Stomach smooth muscle (tissue), 2 donors: ENCODE measurements around the gene GGTLC2.
"Not testable (repeated sequence)": the region's sequence is repeated elsewhere in the genome, so short reads cannot be mapped to it uniquely, and the experiment has no call there.

ENCODE experiments used
- H3K27ac ChIP-seq: one replicate; pipeline ENCODE4 v1.7.0; 2013; ENCODE audit warnings: mild to moderate bottlenecking, low read length, inconsistent platforms
- H3K27me3 ChIP-seq, 2 donors: one replicate each; pipeline ENCODE4 v1.7.0; 2013; ENCODE audit warnings: low read length in 2 of 2; ENCODE audit not compliant: insufficient read depth in 2 of 2, control insufficient read depth in 1 of 2
- H3K36me3 ChIP-seq, 2 donors: one replicate each; pipeline ENCODE4 v1.7.0; 2013; ENCODE audit warnings: low read length in 2 of 2; ENCODE audit not compliant: control insufficient read depth in 2 of 2, insufficient read depth in 2 of 2
- H3K4me1 ChIP-seq: one replicate; pipeline ENCODE4 v1.7.0; 2013; ENCODE audit warnings: low read length; ENCODE audit not compliant: control insufficient read depth, insufficient read depth
- H3K4me3 ChIP-seq, 2 donors: one replicate each; pipeline ENCODE4 v1.7.0; 2013; ENCODE audit warnings: low read length in 2 of 2
- H3K9ac ChIP-seq, 2 donors: one replicate each; pipeline ENCODE4 v1.7.0; 2013; ENCODE audit warnings: low read length in 2 of 2, mild to moderate bottlenecking in 1 of 2
- H3K9me3 ChIP-seq, 2 donors: one replicate each; pipeline ENCODE4 v1.7.0; 2013; ENCODE audit warnings: low read length in 2 of 2; ENCODE audit not compliant: control insufficient read depth in 2 of 2
- donor health status: healthy.
- donor health status: Pancreatic carcinoma.

The GGTLC2 gene

GRCh38 chr22:22638313-22638712 lies 6.1 kb upstream of the GGTLC2 start:
- H3K4me1 ChIP-seq, H3K9me3 ChIP-seq, H3K27me3 ChIP-seq, H3K36me3 ChIP-seq, H3K4me3 ChIP-seq, H3K27ac ChIP-seq, H3K9ac ChIP-seq: not testable (repeated sequence)

DNA sequence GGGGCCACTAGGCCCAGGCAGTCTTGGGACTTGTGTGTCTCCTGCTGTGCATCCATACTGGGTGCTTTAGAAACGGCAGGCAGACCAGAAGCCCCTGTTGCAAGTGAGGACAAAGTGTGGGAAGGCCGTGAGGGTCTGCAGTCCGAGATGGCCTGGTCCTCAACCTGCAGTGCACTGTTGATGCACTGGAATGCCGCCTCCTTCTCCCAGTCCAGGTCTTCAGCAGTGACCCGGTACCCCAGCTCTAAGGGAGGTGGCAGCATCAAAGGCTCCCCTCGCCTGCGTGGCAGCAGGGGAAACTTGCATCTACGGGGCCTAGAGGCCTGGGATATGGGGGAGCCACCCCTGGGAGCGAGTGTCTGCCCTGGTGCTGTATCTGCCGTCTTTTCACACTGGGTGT lies 2.2 kb upstream of the GGTLC2 start:
- not testable (repeated sequence) for H3K27me3 ChIP-seq, H3K9me3 ChIP-seq, H3K4me3 ChIP-seq, H3K36me3 ChIP-seq, H3K4me1 ChIP-seq, H3K27ac ChIP-seq, H3K9ac ChIP-seq

DNA sequence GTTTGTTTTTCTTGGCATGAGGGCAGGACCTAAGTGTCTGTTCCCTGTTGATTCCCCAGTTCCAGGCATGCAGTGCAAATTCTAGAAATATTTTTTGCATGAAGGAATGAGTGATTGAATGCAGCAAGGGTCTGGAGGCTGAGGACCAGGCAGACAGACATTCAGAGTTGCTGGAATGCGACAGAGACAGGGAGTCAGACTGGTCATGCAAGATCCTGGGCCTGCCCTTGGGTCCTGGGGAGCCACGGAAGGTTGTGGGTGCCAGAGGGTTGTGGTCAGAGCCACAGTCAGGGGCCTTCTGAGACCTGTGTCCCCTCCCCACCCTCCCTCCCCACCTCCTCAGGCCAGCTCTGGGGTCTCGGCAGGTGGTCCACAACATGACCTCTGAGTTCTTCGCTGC lies 1.6 kb downstream of the GGTLC2 start:
- H3K36me3 ChIP-seq, H3K9me3 ChIP-seq, H3K9ac ChIP-seq, H3K4me3 ChIP-seq, H3K27ac ChIP-seq, H3K4me1 ChIP-seq, H3K27me3 ChIP-seq: not testable (repeated sequence)

DNA sequence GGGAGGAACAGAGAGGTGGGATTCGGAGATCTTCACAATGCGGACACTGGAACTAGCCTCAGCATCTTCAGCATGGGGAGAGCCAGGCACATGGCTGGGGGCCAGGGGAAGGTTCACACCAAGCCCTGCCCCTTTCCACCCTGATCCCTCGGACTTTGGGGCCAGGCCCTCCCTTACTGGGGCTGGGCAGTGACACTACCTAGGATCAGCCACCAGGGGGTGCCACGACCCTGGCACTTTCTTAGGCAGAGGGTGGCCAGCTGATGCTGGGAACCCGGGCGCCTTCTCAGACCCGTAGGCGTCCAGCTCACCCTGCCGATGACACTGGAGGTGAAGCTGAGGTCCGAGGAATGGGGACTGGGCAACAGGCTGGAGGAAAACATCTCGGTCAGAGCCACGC lies 3.5 kb downstream of the GGTLC2 start:
- H3K27me3 ChIP-seq, H3K36me3 ChIP-seq, H3K4me3 ChIP-seq, H3K9ac ChIP-seq, H3K27ac ChIP-seq, H3K4me1 ChIP-seq, H3K9me3 ChIP-seq: not testable (repeated sequence)

- H3K36me3 ChIP-seq, H3K4me1 ChIP-seq, H3K4me3 ChIP-seq, H3K9me3 ChIP-seq, H3K9ac ChIP-seq, H3K27me3 ChIP-seq, H3K27ac ChIP-seq: not testable (repeated sequence)
These were observed 4.6 kb downstream of the GGTLC2 start for GRCh38 chr22:22648863-22649536.

- H3K9ac ChIP-seq, H3K4me1 ChIP-seq, H3K9me3 ChIP-seq, H3K27me3 ChIP-seq, H3K27ac ChIP-seq, H3K4me3 ChIP-seq, H3K36me3 ChIP-seq: not testable (repeated sequence)
These were observed 5.3 kb downstream of the GGTLC2 start for GRCh38 chr22:22649761-22650160.

GRCh38 chr22:22650398-22650797 lies 6.0 kb downstream of the GGTLC2 start:
- H3K27ac ChIP-seq, H3K9ac ChIP-seq, H3K36me3 ChIP-seq, H3K4me1 ChIP-seq, H3K27me3 ChIP-seq, H3K4me3 ChIP-seq, H3K9me3 ChIP-seq: not testable (repeated sequence)

DNA sequence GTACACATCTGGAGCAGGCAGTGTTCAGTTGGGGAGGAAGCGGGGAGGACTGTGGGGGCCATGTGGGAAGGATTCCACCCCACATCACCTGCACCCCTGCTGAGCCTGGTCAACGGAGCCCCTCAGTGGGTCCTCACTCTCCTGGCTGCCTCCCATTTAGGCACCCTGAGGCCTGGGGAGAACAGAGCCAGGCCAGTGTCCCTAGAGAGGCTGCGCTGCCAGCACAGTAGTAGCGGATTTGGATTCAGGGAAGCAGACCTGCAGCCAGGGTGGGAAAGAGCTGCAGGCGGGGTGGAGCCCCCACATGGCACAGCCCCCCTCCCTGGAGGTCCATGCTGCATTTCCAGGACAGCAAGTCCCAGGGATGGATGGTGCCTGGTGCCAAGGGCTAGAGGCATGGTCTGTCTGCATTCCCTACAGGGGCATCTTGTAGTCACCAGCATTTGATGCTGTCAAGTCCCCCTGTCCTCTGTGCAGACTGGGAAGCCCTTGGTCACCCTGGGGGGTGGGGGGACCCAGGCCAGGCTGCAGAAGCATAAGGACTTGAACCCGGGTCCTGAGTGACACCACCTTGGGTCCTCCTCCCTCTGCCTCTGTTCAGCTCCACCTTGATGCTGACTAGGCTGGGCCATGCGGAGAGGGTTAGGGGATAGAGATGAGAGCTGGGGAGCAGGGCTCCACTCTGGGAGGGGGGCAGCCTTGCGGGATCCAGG lies 6.5 kb downstream of the GGTLC2 start:
- H3K9me3 ChIP-seq, H3K4me3 ChIP-seq, H3K27me3 ChIP-seq, H3K9ac ChIP-seq, H3K27ac ChIP-seq, H3K4me1 ChIP-seq, H3K36me3 ChIP-seq: not testable (repeated sequence)

GRCh38 chr22:22651593-22651992 lies 7.2 kb downstream of the GGTLC2 start:
- not testable (repeated sequence) for H3K27me3 ChIP-seq, H3K9ac ChIP-seq, H3K9me3 ChIP-seq, H3K4me1 ChIP-seq, H3K36me3 ChIP-seq, H3K4me3 ChIP-seq, H3K27ac ChIP-seq

GRCh38 chr22:22652102-22652501 lies 7.7 kb downstream of the GGTLC2 start:
- H3K27me3 ChIP-seq, H3K27ac ChIP-seq, H3K9ac ChIP-seq, H3K4me1 ChIP-seq, H3K36me3 ChIP-seq, H3K9me3 ChIP-seq, H3K4me3 ChIP-seq: not testable (repeated sequence)

GRCh38 chr22:22652573-22652972 lies 8.2 kb downstream of the GGTLC2 start:
- H3K4me1 ChIP-seq, H3K27me3 ChIP-seq, H3K36me3 ChIP-seq, H3K4me3 ChIP-seq, H3K27ac ChIP-seq, H3K9ac ChIP-seq, H3K9me3 ChIP-seq: not testable (repeated sequence)
